ENCODE data around the gene ZSWIM3. TPM values are rescaled to one million over a fixed set of nuclear protein-coding genes. Genes with fewer than 3 reads are reported as not detected.

The ZSWIM3 gene
- total and polyA plus RNA-seq, 2 donors (not counting 3 experiments of a cell fraction or from before 2014, with no cell fraction given), result 3.8 to 4.4 TPM

GRCh38 chr20:45867136-45867818 lies 9.9 kb downstream of the ZSWIM3 start:
- Histone ChIP-seq H4K20me1 (replicated peaks; ENCODE audit: control insufficient read depth, extremely low read depth, insufficient read depth, low read length) (no peaks in the 10 kb centered on the region), H3K27me3 (ENCODE audit: control insufficient read depth in 2 of 2, insufficient read depth in 2 of 2, low read length in 2 of 2) (no peaks in the 10 kb centered on the region), H3K4me1 (ENCODE audit: control insufficient read depth, extremely low read depth, insufficient read depth, low read length) (no peaks in the 10 kb centered on the region), H3K9ac (replicated peaks; ENCODE audit: extremely low read depth, insufficient read depth, low read length) (no peak overlapping the region), H3K9me3 (replicated peaks; ENCODE audit: control insufficient read depth, insufficient read depth, low read length) (no peaks in the 10 kb centered on the region), H2AFZ (ENCODE audit: low read depth, low read length) (no peak overlapping the region), H3K79me2 (ENCODE audit: control insufficient read depth, insufficient read depth, low read length) (no peaks in the 10 kb centered on the region), H3K4me3 (replicated peaks in 1 of 3; ENCODE audit: insufficient read depth in 1 of 3, low read depth in 1 of 3, low read length in 3 of 3) (no peak overlapping the region), H3K27ac (ENCODE audit: insufficient read depth, low read depth, low read length) (no peak overlapping the region), H3K4me2 (ENCODE audit: insufficient read depth, low read length) (no peak overlapping the region), H3K36me3 (ENCODE audit: control insufficient read depth in 2 of 2, extremely low read depth in 1 of 2, insufficient read depth in 2 of 2, low read length in 2 of 2) (no peaks in the 10 kb centered on the region), H3K9me1 (replicated peaks; ENCODE audit: control insufficient read depth, extremely low read depth, insufficient read depth, low read length) (no peaks in the 10 kb centered on the region)
- ChIA-PET POLR2A (interaction anchor here (2.2 kb wide), 1 partner anchor 13 kb away, joined by 9 read pairs; the partner anchor contains the start of gene ZSWIM1), CTCF (interaction anchor here (1.9 to 2.0 kb wide), 2 partner anchors 23 to 43 kb away, joined by 5 to 6 read pairs; partner anchors contain the start of genes CTSA and NEURL2)
- BruUV-seq (replicated peaks), result no TSS peak
- FAIRE-seq (no peak), DNase-seq (ENCODE audit: low read depth, low spot score) (no peak)
- dilution Hi-C loops (cut with MboI; ENCODE audit: extremely low pct_ligation_motif_present, low sequenced_read_pairs), result no loop called here
- TF ChIP-seq CTCF (IDR thresholded peaks at IDR 0.05; ENCODE audit: extremely low read depth in 1 of 2, insufficient read depth in 1 of 2, low read depth in 1 of 2, low read length in 2 of 2) (no peak), MAX (IDR thresholded peaks at IDR 0.05; ENCODE audit: insufficient read depth, insufficient read length) (no peak), POLR2A (IDR thresholded peaks at IDR 0.05; ENCODE audit: low read depth, low read length) (no peak), JUN (IDR thresholded peaks at IDR 0.05; ENCODE audit: borderline replicate concordance, insufficient read depth, insufficient read length, low read depth) (no peak), GATA2 (IDR thresholded peaks at IDR 0.05; ENCODE audit: insufficient read depth, insufficient read length, low read depth, low read length) (no peak), MYC (IDR thresholded peaks at IDR 0.05; ENCODE audit: low read depth, low read length) (no peak), FOS (IDR thresholded peaks at IDR 0.05; ENCODE audit: borderline replicate concordance, insufficient read depth, low read length) (no peak), POLR2AphosphoS5 (IDR thresholded peaks at IDR 0.05; ENCODE audit: insufficient read depth, low read depth, low read length) (no peak), EZH2 (IDR thresholded peaks at IDR 0.05; ENCODE audit: borderline replicate concordance, low read depth, low read length, severe bottlenecking) (no peak)
- intact Hi-C loops (cut with micrococcal nuclease), result no loop called here
